Smooth muscle cell of the coronary artery (primary cell): Measurements from ENCODE around the gene SNX21. TPM values are rescaled to one million over a fixed set of nuclear protein-coding genes. Genes with fewer than 3 reads are reported as not detected.

ENCODE experiments used
- total RNA-seq: library from RNA; depleted of rRNA; stranded (reverse); fragments of >200 nt; gene quantifications from 2 replicates; pipeline ENCODE4 v1.2.3, GENCODE V29; 2014; ENCODE audit warnings: low replicate concordance

The SNX21 gene
- total RNA-seq = 27.1 and 64.9 TPM in 2 replicates

DNA sequence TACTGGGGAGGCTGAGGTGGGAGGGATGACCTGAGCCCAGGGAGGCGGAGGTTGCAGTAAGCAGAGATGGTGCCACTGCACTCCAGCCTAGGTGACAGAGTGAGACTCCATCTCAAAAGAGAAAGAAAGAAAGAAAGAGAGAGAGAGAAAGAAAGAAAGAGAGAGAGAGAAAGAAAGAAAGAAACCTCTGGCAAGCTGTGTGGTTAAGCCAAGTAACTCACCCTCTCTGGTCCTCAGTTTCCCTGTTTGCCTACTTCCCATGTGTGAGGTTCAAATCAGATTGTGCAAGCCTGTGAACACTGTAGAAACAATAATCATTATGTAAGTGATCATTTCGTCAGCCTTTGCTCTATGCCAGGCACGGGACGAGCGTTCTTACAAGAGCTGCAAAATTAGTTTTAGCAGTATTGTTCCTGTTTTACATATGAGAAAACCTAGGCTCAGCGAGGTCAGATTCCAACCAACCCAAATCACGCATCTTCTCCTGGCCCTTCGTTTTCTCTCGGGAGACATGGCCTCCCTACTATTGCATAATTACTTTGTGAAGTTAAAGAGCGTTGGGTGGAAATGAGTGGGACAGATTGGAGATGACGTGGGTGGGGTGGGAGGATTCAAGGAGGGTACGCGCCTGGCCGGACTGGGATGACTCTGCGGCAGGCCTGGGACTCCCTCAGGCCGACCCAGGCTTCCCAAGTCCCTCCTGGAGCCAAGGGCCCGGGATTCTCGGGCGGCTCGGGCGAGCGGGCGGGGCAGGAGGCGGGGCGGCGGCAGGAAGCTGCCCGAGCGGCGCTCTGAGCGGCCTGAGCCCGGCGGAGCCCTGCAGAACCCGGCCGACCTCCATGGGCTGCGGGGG lies at the start of gene SNX21:
TSS of gene SNX21 (plus strand) at position 770 of the 853 bp plus-strand sequence. CDS start 121 bp downstream, outside the sequence.

DNA sequence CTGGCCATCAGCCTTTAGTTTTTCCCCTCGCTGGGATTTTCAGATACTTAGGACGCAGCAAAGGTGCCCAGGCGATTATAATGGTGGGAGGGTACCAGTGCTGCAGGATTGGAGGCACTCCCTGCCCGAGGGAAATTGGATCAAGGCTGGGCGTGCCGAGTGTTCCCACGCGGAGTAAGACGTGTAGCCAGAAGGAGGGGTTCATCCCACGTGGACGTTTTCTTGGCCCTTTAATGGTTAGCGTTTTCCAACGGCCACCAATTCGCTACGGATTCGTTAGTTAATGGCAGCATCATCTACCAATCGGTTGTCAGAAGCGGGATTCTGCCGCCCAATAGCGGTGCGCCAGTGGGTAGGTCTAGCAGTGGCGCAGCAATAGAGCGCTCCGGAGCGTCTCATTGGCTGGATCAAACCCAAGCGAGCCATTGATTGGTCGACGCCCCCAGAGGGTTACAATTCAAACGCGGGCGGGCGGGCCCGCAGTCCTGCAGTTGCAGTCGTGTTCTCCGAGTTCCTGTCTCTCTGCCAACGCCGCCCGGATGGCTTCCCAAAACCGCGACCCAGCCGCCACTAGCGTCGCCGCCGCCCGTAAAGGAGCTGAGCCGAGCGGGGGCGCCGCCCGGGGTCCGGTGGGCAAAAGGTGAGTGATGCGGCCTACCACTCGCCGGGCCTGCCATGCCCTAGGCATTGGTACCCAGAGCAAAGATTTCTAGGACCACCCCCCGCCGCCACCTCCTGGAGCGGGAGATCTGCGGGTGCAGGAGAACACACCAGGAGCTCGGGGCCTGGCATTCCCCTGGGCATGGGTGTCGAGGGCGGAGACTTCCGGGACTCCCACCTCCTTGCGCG lies 21.2 kb upstream of the SNX21 start, which contains the start of gene UBE2C:
TSS of gene UBE2C (plus strand) at position 488 of the 849 bp plus-strand sequence. CDS start at position 540, 52 bp downstream.

GRCh38 chr20:45827030-45827652 lies 6.5 kb upstream of the SNX21 start, which contains the start of gene TNNC2:
TNNC2 (minus strand) TSS chr20:45827312; CDS start chr20:45827248, 64 bp downstream.

GRCh38 chr20:45857114-45857881 lies 23.7 kb downstream of the SNX21 start, which contains the start of the genes ACOT8 and ZSWIM3:
ACOT8 (minus strand) TSS chr20:45857392; CDS start chr20:45857315, 77 bp downstream.
ZSWIM3 (plus strand) TSS chr20:45857614; CDS start chr20:45857826, 212 bp downstream.

GRCh38 chr20:45880988-45881788 lies 47.6 kb downstream of the SNX21 start, which contains the start of gene ZSWIM1:
ZSWIM1 (plus strand) TSS chr20:45881227; CDS start chr20:45882593, 1,366 bp downstream.

DNA sequence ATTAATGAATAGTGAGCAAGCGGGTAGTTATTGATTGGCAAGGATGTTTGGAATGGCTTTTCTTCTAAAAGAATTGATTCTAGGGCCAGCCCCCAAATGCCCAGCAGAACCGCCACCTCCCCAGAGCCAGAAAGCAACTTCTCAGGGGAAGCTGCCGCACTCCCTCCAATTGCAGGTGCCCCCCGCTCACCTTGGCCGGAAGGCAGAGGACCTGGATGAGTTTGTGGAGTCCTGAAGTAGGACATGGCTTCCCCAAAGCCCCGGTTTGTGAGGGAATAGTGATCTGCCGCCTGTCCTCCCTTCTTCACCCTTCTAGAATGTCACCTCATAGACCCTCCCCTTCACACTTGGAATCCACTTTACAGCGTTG lies 53.7 kb downstream of the SNX21 start, which contains the start of gene SPATA25:
TSS of gene SPATA25 (minus strand) at position 277 of the 370 bp plus-strand sequence. CDS start at position 245, 32 bp downstream.

GRCh38 chr20:45890985-45891983 lies 57.7 kb downstream of the SNX21 start, which contains the start of the genes CTSA and NEURL2:
CTSA (plus strand) TSS chr20:45891335; CDS start chr20:45891569, 234 bp downstream.
NEURL2 (minus strand) TSS chr20:45891208; CDS start chr20:45890991, 217 bp downstream.

Other genes starting within 250 kb of the SNX21 start
- gene WFDC10A, start 204.1 kb upstream of the SNX21 start, total RNA-seq = 0.12 TPM in 1 of 2 replicates, not detected in the other
- gene WFDC9, start 202.5 kb upstream of the SNX21 start, total RNA-seq = not detected in 2 replicates
- gene WFDC11, start 163.6 kb upstream of the SNX21 start, total RNA-seq = not detected in 2 replicates
- not detected in 2 replicates for gene WFDC13, start 131.8 kb upstream of the SNX21 start, total RNA-seq
- not detected in 2 replicates for gene WFDC10B, start 128.8 kb upstream of the SNX21 start, total RNA-seq
- gene SPINT4, start 111.5 kb upstream of the SNX21 start, total RNA-seq = not detected in 2 replicates
- not detected in 2 replicates for gene WFDC3, start 41.9 kb upstream of the SNX21 start, total RNA-seq
- 13.3 and 16.0 TPM in 2 replicates for gene DNTTIP1, start 41.8 kb upstream of the SNX21 start, total RNA-seq
- gene UBE2C, start 21.2 kb upstream of the SNX21 start, total RNA-seq = 1.6 and 7.7 TPM in 2 replicates
- 0.15 and 13.1 TPM in 2 replicates for gene TNNC2, start 6.5 kb upstream of the SNX21 start, total RNA-seq
- 33.2 and 35.2 TPM in 2 replicates for gene ACOT8, start 23.6 kb downstream of the SNX21 start, total RNA-seq
- gene ZSWIM3, start 23.8 kb downstream of the SNX21 start, total RNA-seq = 5.9 and 6.7 TPM in 2 replicates
- 2.9 and 3.5 TPM in 2 replicates for gene ZSWIM1, start 47.4 kb downstream of the SNX21 start, total RNA-seq
- 0.12 and 0.60 TPM in 2 replicates for gene SPATA25, start 53.8 kb downstream of the SNX21 start, total RNA-seq
- 2.0 and 3.5 TPM in 2 replicates for gene NEURL2, start 57.4 kb downstream of the SNX21 start, total RNA-seq
- gene CTSA, start 57.5 kb downstream of the SNX21 start, total RNA-seq = 58.2 and 124 TPM in 2 replicates
- 21.9 and 59.8 TPM in 2 replicates for gene PLTP, start 78.4 kb downstream of the SNX21 start, total RNA-seq
- gene PCIF1, start 100.9 kb downstream of the SNX21 start, total RNA-seq = 4.9 and 7.0 TPM in 2 replicates
- 8.5 and 11.5 TPM in 2 replicates for gene ZNF335, start 138.4 kb downstream of the SNX21 start, total RNA-seq
- gene MMP9, start 175.1 kb downstream of the SNX21 start, total RNA-seq = not detected in 2 replicates
- gene SLC12A5, start 195.4 kb downstream of the SNX21 start, total RNA-seq = under 0.01 TPM in 1 of 2 replicates, not detected in the other